Suprapubic skin (tissue), 4 donors: ENCODE measurements around the gene NBEA. TPM values are rescaled to one million over a fixed set of nuclear protein-coding genes. Genes with fewer than 3 reads are reported as not detected.

Experiments used
- DNase-seq, 2 donors: peaks; one replicate each; pipeline ENCODE4 v3.0.0-alpha.2; 2019; ENCODE audit warnings: low spot score in 2 of 2
- H3K27ac ChIP-seq: fragments of 200-600 bp; sonication (generic); one replicate; pipeline ENCODE4 v1.5.1; 2019
- H3K27me3 ChIP-seq: fragments of 200-600 bp; sonication (generic); one replicate; pipeline ENCODE4 v1.5.1; 2019
- H3K36me3 ChIP-seq: fragments of 200-600 bp; sonication (generic); one replicate; pipeline ENCODE4 v1.5.1; 2019
- H3K4me1 ChIP-seq: fragments of 200-600 bp; sonication (generic); one replicate; pipeline ENCODE4 v1.5.1; 2019
- H3K4me3 ChIP-seq: fragments of 200-600 bp; sonication (generic); one replicate; pipeline ENCODE4 v1.5.1; 2019; ENCODE audit warnings: mild to moderate bottlenecking
- H3K9me3 ChIP-seq: fragments of 200-600 bp; sonication (generic); one replicate; pipeline ENCODE4 v1.5.1; 2019
- EP300 ChIP-seq: sonication (generic); formaldehyde crosslinking; IDR thresholded peaks from one replicate; pipeline ENCODE4 v1.6.1; 2017; ENCODE audit warnings: antibody characterized with exemption
- POLR2A ChIP-seq, 2 donors: fragments of 450-650 bp; IDR thresholded peaks; one replicate each; pipeline ENCODE4 v1.6.1; 2017; ENCODE audit warnings: antibody characterized with exemption in 2 of 2, mild to moderate bottlenecking in 2 of 2, moderate library complexity in 2 of 2
- POLR2AphosphoS5 ChIP-seq, 3 donors: sonication (generic); formaldehyde crosslinking; IDR thresholded peaks; one replicate each; pipeline ENCODE4 v1.6.1; 2017; ENCODE audit warnings: antibody characterized with exemption in 3 of 3
- WGBS: methylation state at CpG from one replicate; pipeline ENCODE4 v1.1.5; 2018; 5-methylcytosine and 5-hydroxymethylcytosine counted together
- total RNA-seq, 4 donors: library from RNA; depleted of rRNA; stranded (reverse); fragments of >200 nt; gene quantifications; one replicate each; pipeline ENCODE4 v1.1.0, GENCODE V29; 2016
- TF ChIP-seq, protein P1 (sequence below), 2 donors: fragments of 200-600 bp in 1 of 2; fragments of 450-650 bp in 1 of 2; sonication (generic) in 1 of 2; IDR thresholded peaks; one replicate each; pipeline ENCODE4 v1.5.1; 2016 to 2019; ENCODE audit warnings: antibody characterized with exemption in 2 of 2, mild to moderate bottlenecking in 1 of 2, moderate library complexity in 1 of 2

The NBEA gene
- total RNA-seq, 4 donors from 2014 or later: 3.1 to 9.7 (median 4.1) TPM

DNA sequence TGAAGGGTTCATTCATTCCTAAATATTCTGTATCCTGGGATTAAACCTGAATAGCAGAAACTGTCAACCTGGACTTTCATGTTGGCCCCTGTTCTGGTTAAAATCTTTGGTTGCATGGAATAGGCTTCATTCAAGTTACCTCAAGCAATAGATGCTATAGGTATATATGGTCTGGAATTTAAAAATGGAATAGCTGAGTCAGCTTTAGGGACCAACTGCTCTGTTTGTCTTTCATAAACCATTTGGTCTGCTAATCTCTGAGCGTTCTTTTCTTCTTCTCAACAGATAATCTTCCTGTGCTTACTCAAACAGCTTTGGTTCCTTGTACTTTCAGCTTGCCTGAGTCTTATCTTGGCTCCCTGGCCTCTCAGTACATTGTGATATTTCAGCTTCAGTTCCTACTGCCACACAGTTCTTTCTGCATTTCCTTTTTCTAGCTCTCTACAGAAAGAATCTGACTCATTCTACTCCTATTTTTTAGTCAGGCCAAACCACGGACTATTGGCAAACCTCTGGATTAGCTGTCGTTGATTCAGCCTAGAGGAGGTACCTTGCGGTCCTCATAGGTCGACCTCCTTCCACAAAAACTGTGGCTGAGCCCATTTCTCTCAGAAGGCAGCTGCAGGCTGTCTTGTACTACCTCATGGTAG, 570.3 kb downstream of the NBEA start:
- H3K9me3 ChIP-seq: no peaks in the 10 kb centered on the region
- H3K4me1 ChIP-seq: no peaks in the 10 kb centered on the region
- H3K4me3 ChIP-seq: no peak overlapping the region
- no peak overlapping the region for H3K27ac ChIP-seq
- H3K36me3 ChIP-seq: no peaks in the 10 kb centered on the region
- TF ChIP-seq EP300: no peak
- TF ChIP-seq POLR2AphosphoS5 (IDR thresholded peaks at IDR 0.05): no peak
- TF ChIP-seq, protein P1, sequence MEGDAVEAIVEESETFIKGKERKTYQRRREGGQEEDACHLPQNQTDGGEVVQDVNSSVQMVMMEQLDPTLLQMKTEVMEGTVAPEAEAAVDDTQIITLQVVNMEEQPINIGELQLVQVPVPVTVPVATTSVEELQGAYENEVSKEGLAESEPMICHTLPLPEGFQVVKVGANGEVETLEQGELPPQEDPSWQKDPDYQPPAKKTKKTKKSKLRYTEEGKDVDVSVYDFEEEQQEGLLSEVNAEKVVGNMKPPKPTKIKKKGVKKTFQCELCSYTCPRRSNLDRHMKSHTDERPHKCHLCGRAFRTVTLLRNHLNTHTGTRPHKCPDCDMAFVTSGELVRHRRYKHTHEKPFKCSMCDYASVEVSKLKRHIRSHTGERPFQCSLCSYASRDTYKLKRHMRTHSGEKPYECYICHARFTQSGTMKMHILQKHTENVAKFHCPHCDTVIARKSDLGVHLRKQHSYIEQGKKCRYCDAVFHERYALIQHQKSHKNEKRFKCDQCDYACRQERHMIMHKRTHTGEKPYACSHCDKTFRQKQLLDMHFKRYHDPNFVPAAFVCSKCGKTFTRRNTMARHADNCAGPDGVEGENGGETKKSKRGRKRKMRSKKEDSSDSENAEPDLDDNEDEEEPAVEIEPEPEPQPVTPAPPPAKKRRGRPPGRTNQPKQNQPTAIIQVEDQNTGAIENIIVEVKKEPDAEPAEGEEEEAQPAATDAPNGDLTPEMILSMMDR (IDR thresholded peaks at IDR 0.05): no peak
- TF ChIP-seq POLR2A (IDR thresholded peaks at IDR 0.05): no peak
- 44% methylated on average over 5 of the region's 5 CpGs for WGBS
- no peak for DNase-seq
- no peaks in the 10 kb centered on the region for H3K27me3 ChIP-seq

DNA sequence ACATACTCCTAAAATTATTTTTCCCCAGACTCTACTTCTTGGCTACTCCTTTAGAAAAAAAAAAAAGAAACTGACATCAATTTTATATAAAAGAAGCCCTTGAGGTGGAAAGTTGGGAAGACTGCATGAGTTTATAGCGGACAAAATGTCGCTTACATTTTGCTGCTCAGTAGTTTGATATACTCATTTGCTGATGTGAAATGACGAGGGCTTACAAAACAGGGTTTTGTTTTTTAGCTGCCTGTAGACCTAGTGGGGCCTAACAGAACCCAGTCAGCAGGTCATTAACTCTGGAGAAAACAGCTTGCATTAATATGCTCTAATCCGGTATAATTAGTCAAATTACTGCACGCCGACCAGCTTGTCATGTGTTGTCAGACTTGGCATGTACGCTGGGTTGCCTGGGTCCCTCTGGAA, 572.0 kb downstream of the NBEA start:
- Histone ChIP-seq H3K4me3 (no peak overlapping the region), H3K9me3 (no peaks in the 10 kb centered on the region), H3K27ac (no peak overlapping the region), H3K36me3 (no peaks in the 10 kb centered on the region), H3K4me1 (no peaks in the 10 kb centered on the region), H3K27me3 (no peaks in the 10 kb centered on the region)
- DNase-seq: no peak
- WGBS: 80% methylated on average over 7 of the region's 7 CpGs
- no peak for TF ChIP-seq POLR2A (IDR thresholded peaks at IDR 0.05)
- TF ChIP-seq, protein P1 (IDR thresholded peaks at IDR 0.05): no peak
- TF ChIP-seq EP300: no peak

DNA sequence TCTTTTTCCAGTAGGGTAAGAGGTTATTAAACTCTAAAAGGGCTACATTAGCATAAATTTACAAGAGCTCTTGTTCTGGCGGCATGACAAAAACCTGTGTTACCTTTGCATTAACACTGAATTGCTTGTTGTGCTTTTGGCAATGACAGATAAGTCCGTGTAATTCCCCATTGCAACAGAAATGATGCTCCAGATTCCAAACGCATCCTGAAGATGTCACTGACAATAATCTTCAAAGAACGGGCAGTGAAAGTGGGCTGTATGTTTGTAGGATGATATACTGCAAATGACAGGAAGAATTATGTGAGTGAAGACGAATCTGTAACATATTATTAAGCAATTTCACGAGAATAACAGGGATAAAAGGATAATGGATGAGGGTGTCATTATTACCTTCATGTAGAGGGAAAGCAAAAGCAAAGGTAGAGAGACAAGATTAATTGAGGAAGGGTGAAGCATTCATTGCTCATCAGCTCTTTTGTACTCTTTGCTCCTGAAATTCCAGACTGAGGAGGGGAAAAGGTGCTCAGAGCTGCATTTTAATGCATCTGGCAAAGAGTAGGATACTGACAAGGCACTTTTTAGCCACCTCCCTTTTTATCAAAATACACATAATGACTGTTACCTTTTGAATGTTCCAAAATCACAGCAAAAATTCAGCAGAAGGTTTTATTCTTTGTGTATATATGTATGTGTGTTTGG, 572.9 kb downstream of the NBEA start:
- Histone ChIP-seq H3K27ac (no peak overlapping the region), H3K36me3 (no peaks in the 10 kb centered on the region), H3K27me3 (no peaks in the 10 kb centered on the region), H3K4me3 (no peak overlapping the region), H3K4me1 (no peaks in the 10 kb centered on the region), H3K9me3 (no peaks in the 10 kb centered on the region)
- TF ChIP-seq, protein P1 (IDR thresholded peaks at IDR 0.05): no peak
- TF ChIP-seq EP300 (no peak), POLR2AphosphoS5 (IDR thresholded peaks at IDR 0.05) (no peak), POLR2A (IDR thresholded peaks at IDR 0.05) (no peak)
- no peak for DNase-seq
- 50% methylated on average over 6 of the region's 6 CpGs for WGBS

DNA sequence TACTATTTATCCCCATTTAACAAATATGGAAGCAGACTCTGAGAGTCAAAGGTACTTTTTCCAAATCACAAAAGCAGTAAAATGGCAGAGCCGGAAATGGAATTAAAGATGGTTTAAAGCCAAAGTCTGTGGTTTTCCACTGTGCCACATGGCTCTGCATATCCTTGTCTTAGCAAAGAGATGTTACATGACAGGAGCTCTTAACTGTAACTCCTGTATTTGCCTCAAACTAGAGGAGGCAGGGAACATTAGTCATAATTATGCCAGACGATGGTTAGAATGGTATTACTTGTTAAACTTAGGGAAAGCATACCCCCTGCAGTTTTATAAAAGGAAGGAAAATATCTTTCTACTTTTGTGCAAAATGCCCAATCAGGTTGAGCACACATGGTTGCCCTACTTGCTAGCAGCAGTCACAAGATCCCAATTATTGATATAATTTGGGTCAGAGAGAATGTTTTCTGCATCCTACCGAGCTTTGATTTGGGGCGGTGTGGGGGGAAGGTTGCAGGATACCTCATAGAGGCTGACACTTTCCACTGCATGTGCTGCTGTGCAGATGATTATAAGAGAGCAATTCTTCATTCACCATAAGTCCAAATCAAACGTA, 576.4 kb downstream of the NBEA start:
- no peak overlapping the region for H3K27ac ChIP-seq
- no peak overlapping the region for H3K4me3 ChIP-seq
- H3K36me3 ChIP-seq: no peaks in the 10 kb centered on the region
- H3K9me3 ChIP-seq: no peaks in the 10 kb centered on the region
- no peaks in the 10 kb centered on the region for H3K4me1 ChIP-seq
- TF ChIP-seq POLR2AphosphoS5 (IDR thresholded peaks at IDR 0.05) (no peak), POLR2A (IDR thresholded peaks at IDR 0.05) (no peak), EP300 (no peak)
- TF ChIP-seq, protein P1 (IDR thresholded peaks at IDR 0.05): no peak
- WGBS: 74% methylated on average over 5 of the region's 5 CpGs
- H3K27me3 ChIP-seq: no peaks in the 10 kb centered on the region
- DNase-seq: no peak

DNA sequence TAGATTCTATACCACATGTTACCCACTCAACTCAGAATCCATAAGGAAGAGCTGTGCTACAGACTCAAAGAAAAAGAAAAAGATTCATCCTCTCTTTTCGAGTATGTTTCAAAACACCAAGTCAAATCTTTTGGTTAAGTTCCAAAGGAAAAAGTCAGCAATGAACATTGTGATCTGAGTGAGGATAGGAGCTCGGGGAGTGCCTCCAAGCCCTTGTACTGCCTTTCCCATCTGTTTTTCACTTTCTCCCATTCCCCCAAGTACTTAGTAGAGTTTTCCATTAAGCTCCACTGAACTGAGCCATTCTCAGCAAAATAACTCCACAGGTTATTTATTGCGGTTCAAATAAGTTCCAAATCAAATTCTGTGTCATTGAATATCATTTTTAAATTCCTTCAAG, 582.1 kb downstream of the NBEA start:
- TF ChIP-seq, protein P1 (IDR thresholded peaks at IDR 0.05): no peak
- TF ChIP-seq POLR2AphosphoS5 (IDR thresholded peaks at IDR 0.05): no peak
- no peak for TF ChIP-seq EP300
- no peak for TF ChIP-seq POLR2A (IDR thresholded peaks at IDR 0.05)
- no peaks in the 10 kb centered on the region for H3K4me1 ChIP-seq
- H3K27me3 ChIP-seq: no peaks in the 10 kb centered on the region
- H3K9me3 ChIP-seq: no peaks in the 10 kb centered on the region
- H3K36me3 ChIP-seq: no peaks in the 10 kb centered on the region
- 65% methylated on average over 3 of the region's 3 CpGs for WGBS
- H3K27ac ChIP-seq: no peak overlapping the region
- H3K4me3 ChIP-seq: no peak overlapping the region
- no peak for DNase-seq
